Fibroblast of lung (primary cell): ENCODE measurements around the gene DNALI1. TPM values are rescaled to one million over a fixed set of nuclear protein-coding genes. Genes with fewer than 3 reads are reported as not detected.

Experiments used
- DNase-seq, 2 donors: peaks; one replicate each; pipeline versions ENCODE4 v3.0.0 to v3.0.0-alpha.2; 2010; ENCODE audit warnings: low read depth in 2 of 2
- H2AFZ ChIP-seq: 2 replicates; pipeline ENCODE4 v1.5.1; 2012; ENCODE audit warnings: low read length, control low read depth, inconsistent platforms
- H3K27ac ChIP-seq: 2 replicates; pipeline ENCODE4 v1.5.1; 2011; ENCODE audit warnings: low read length, control low read depth; ENCODE audit not compliant: insufficient read depth
- H3K27me3 ChIP-seq: 2 replicates; pipeline ENCODE4 v1.5.1; 2011; ENCODE audit warnings: mild to moderate bottlenecking, low read length; ENCODE audit not compliant: control insufficient read depth, insufficient read depth
- H3K36me3 ChIP-seq: 2 replicates; pipeline ENCODE4 v1.5.1; 2011; ENCODE audit warnings: low read length; ENCODE audit not compliant: control insufficient read depth, insufficient read depth
- H3K4me1 ChIP-seq: 2 replicates; pipeline ENCODE4 v1.5.1; 2011; ENCODE audit warnings: low read length; ENCODE audit not compliant: control insufficient read depth, insufficient read depth; ENCODE audit errors: extremely low read depth
- H3K4me2 ChIP-seq: 2 replicates; pipeline ENCODE4 v1.5.1; 2011; ENCODE audit warnings: low read length, control low read depth; ENCODE audit not compliant: insufficient read depth; ENCODE audit errors: extremely low read depth
- H3K4me3 ChIP-seq, 4 experiments: fragments of 200-600 bp in 1 of 4; sonication (generic) in 1 of 4; replicated peaks in 1 of 4; 2 replicates each; pipeline ENCODE4 v1.5.1; 2011 to 2016; ENCODE audit warnings: low read length in 4 of 4, low read depth in 3 of 4, mild to moderate bottlenecking in 3 of 4, control low read depth in 2 of 4, inconsistent platforms in 1 of 4, mixed read lengths in 1 of 4; ENCODE audit not compliant: insufficient read depth in 1 of 4; ENCODE audit errors: control extremely low read depth in 1 of 4
- H3K79me2 ChIP-seq: 2 replicates; pipeline ENCODE4 v1.5.1; 2012; ENCODE audit warnings: mild to moderate bottlenecking, low read length, inconsistent platforms; ENCODE audit not compliant: control insufficient read depth, insufficient read depth
- H3K9ac ChIP-seq: 2 replicates; pipeline ENCODE4 v1.5.1; 2011; ENCODE audit warnings: mild to moderate bottlenecking, low read length, control low read depth; ENCODE audit not compliant: insufficient read depth
- H3K9me3 ChIP-seq: 2 replicates; pipeline ENCODE4 v1.5.1; 2012; ENCODE audit warnings: low read depth, low read length; ENCODE audit not compliant: control insufficient read depth, insufficient read depth
- H4K20me1 ChIP-seq: 2 replicates; pipeline ENCODE4 v1.5.1; 2011; ENCODE audit warnings: low read length; ENCODE audit not compliant: control insufficient read depth, insufficient read depth; ENCODE audit errors: extremely low read depth
- CTCF ChIP-seq, 2 donors: IDR thresholded peaks in 1 of 2; conservative IDR thresholded peaks in 1 of 2; 1 replicate in 1 of 2; 2 replicates in 1 of 2; pipeline ENCODE4 v1.5.1; 2011 to 2012; ENCODE audit warnings: low read length in 2 of 2, control low read depth in 1 of 2, inconsistent platforms in 1 of 2, low read depth in 1 of 2, mild to moderate bottlenecking in 1 of 2
- EZH2 ChIP-seq: IDR thresholded peaks from 2 replicates; pipeline ENCODE4 v1.5.1; 2012; ENCODE audit warnings: low read length, control low read depth, mild to moderate bottlenecking; ENCODE audit errors: missing control alignments
- polyA plus RNA-seq, 2 donors: library from polyadenylated mRNA; depleted of rRNA in 1 of 2; stranded (reverse) in 1 of 2; unstranded in 1 of 2; fragments of >200 nt; gene quantifications; 2 replicates each; pipeline ENCODE4 v1.2.1, GENCODE V29; 2011 to 2012; ENCODE audit warnings: missing spikeins in 1 of 2
- total RNA-seq: library from RNA; depleted of rRNA; stranded (reverse); fragments of >200 nt; gene quantifications from 2 replicates; pipeline ENCODE4 v1.2.1, GENCODE V29; 2014

Gene DNALI1
- total and polyA plus RNA-seq, 2 donors (not counting 1 experiment from before 2014, with no cell fraction given): 5.0 to 8.3 TPM

DNA sequence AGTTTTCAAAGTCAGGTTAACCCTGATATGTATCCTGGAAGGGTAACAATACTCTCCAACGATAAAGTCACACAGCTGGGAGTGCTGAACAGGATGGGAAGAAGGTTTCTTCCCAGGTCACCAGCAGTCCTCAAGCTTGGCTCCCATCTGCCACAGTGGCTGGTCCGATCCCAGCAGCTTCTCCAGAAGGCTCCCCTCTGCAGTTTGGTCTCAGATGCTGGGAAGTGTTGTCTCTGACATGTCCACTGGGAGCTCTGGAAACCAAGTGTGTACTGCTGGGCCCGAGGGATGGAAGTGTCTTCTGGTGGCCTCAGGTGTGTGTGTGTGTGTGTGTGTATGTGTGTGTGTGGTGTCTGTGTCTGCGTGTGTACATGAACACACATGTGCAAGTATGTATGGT lies 55.4 kb downstream of the DNALI1 start:
- no peak overlapping the region for H3K4me2 ChIP-seq
- peaks cover 27% of the 10 kb centered on the region for H3K27me3 ChIP-seq
- no peaks in the 10 kb centered on the region for H3K4me1 ChIP-seq
- no peaks in the 10 kb centered on the region for H4K20me1 ChIP-seq
- no peak overlapping the region for H3K9ac ChIP-seq
- TF ChIP-seq CTCF (conservative IDR thresholded peaks at IDR 0.05 in 1 of 2, IDR thresholded peaks at IDR 0.05 in 1 of 2; ENCODE audit: low read depth in 1 of 2, low read length in 2 of 2) (no peak), EZH2 (no peak)
- H2AFZ ChIP-seq: no peak overlapping the region
- no peaks in the 10 kb centered on the region for H3K79me2 ChIP-seq
- H3K4me3 ChIP-seq: no peak overlapping the region
- H3K27ac ChIP-seq: no peak overlapping the region
- no peaks in the 10 kb centered on the region for H3K9me3 ChIP-seq
- H3K36me3 ChIP-seq: no peaks in the 10 kb centered on the region
- no peak for DNase-seq

GRCh38 chr1:37614105-37614504 lies 57.4 kb downstream of the DNALI1 start:
- no peaks in the 10 kb centered on the region for H3K79me2 ChIP-seq

DNA sequence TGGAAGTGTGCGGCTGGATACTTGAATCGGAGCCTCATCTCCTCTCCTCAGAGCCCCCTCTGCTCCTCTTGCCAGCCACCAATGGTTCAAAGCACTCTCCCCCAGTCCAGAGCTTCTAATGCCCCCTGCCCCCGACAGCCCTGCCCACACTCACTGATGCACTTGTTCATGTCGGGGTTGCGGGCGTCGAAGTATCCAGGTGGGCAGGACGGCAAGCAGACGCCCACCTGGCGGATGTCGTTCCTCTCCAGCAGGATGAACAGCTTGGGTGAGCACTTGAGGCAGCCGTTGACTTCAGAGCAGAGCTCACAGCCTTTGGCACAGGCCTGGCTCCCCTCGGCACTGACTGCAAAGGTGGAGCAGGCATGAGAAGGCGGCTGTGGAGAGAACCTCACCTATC lies 59.6 kb downstream of the DNALI1 start:
- TF ChIP-seq CTCF (conservative IDR thresholded peaks at IDR 0.05 in 1 of 2, IDR thresholded peaks at IDR 0.05 in 1 of 2; ENCODE audit: low read depth in 1 of 2, low read length in 2 of 2): no peak
- TF ChIP-seq EZH2: no peak
- no peak overlapping the region for H3K4me3 ChIP-seq
- H3K27me3 ChIP-seq: peaks cover 13% of the 10 kb centered on the region
- H3K9ac ChIP-seq: no peak overlapping the region
- H3K36me3 ChIP-seq: no peaks in the 10 kb centered on the region
- H3K27ac ChIP-seq: no peak overlapping the region
- H4K20me1 ChIP-seq: no peaks in the 10 kb centered on the region
- H2AFZ ChIP-seq: no peak overlapping the region
- no peak overlapping the region for H3K4me2 ChIP-seq
- H3K4me1 ChIP-seq: no peaks in the 10 kb centered on the region
- H3K9me3 ChIP-seq: no peaks in the 10 kb centered on the region
- DNase-seq: no peak
- no peaks in the 10 kb centered on the region for H3K79me2 ChIP-seq

More at GRCh38 chr1:37614105-37614504, 57.4 kb downstream of the DNALI1 start:
- no peaks in the 10 kb centered on the region for H3K9me3 ChIP-seq
- no peak overlapping the region for H2AFZ ChIP-seq
- no peak overlapping the region for H3K4me2 ChIP-seq
- TF ChIP-seq EZH2 (no peak), CTCF (conservative IDR thresholded peaks at IDR 0.05 in 1 of 2, IDR thresholded peaks at IDR 0.05 in 1 of 2; ENCODE audit: low read depth in 1 of 2, low read length in 2 of 2) (no peak)
- no peaks in the 10 kb centered on the region for H4K20me1 ChIP-seq
- no peaks in the 10 kb centered on the region for H3K4me1 ChIP-seq
- H3K36me3 ChIP-seq: no peaks in the 10 kb centered on the region
- DNase-seq: no peak
- no peak overlapping the region for H3K9ac ChIP-seq
- no peak overlapping the region for H3K27ac ChIP-seq
- H3K4me3 ChIP-seq: no peak overlapping the region
- peaks cover 13% of the 10 kb centered on the region for H3K27me3 ChIP-seq

Other genes with a start within 250 kb of the DNALI1 start
- 6.7 and 7.8 TPM in 2 replicates for gene ZC3H12A, start 82.4 kb upstream of the DNALI1 start, total RNA-seq
- gene ZC3H12A, start 82.4 kb upstream of the DNALI1 start, polyA plus RNA-seq: 4.8 and 4.9 TPM in 2 replicates
- gene MEAF6, start 42.2 kb upstream of the DNALI1 start, total RNA-seq: 47.5 and 56.0 TPM in 2 replicates
- 49.4 and 76.4 TPM in 2 replicates for gene MEAF6, start 42.2 kb upstream of the DNALI1 start, polyA plus RNA-seq
- gene SNIP1, start 2.6 kb upstream of the DNALI1 start, total RNA-seq: 10.9 and 11.3 TPM in 2 replicates
- gene SNIP1, start 2.6 kb upstream of the DNALI1 start, polyA plus RNA-seq: 8.0 and 8.2 TPM in 2 replicates
- 56.0 and 73.3 TPM in 2 replicates for gene GNL2, start 39.0 kb downstream of the DNALI1 start, total RNA-seq
- gene GNL2, start 39.0 kb downstream of the DNALI1 start, polyA plus RNA-seq: 50.0 and 58.7 TPM in 2 replicates
- 0.26 and 0.50 TPM in 2 replicates for gene RSPO1, start 78.0 kb downstream of the DNALI1 start, total RNA-seq
- 0.08 and 0.15 TPM in 2 replicates for gene RSPO1, start 78.0 kb downstream of the DNALI1 start, polyA plus RNA-seq
- 0.26 and 3.8 TPM in 2 replicates for gene CDCA8, start 135.6 kb downstream of the DNALI1 start, total RNA-seq
- gene CDCA8, start 135.6 kb downstream of the DNALI1 start, polyA plus RNA-seq: 9.5 and 47.5 TPM in 2 replicates
- gene EPHA10, start 208.2 kb downstream of the DNALI1 start, total RNA-seq: under 0.01 TPM in 2 replicates
- not detected in 2 replicates for gene EPHA10, start 208.2 kb downstream of the DNALI1 start, polyA plus RNA-seq
- gene MANEAL, start 236.9 kb downstream of the DNALI1 start, total RNA-seq: 0.26 and 0.50 TPM in 2 replicates
- 0.44 and 0.79 TPM in 2 replicates for gene MANEAL, start 236.9 kb downstream of the DNALI1 start, polyA plus RNA-seq